HG02642 (cell line): ENCODE data around the gene BCKDK.
"Not testable (repeated sequence)": the region's sequence is repeated elsewhere in the genome, so short reads cannot be mapped to it uniquely, and the experiment has no call there.

Source experiments
- ATAC-seq: cut with Tn5 transposase; IDR thresholded peaks from one replicate; pipeline ENCODE4 v1.9.1; 2021; ENCODE audit warnings: mild to moderate bottlenecking; ENCODE audit not compliant: unreplicated experiment, poor library complexity

Gene BCKDK

GRCh38 chr16:31093132-31093703 is 15.0 kb upstream of the BCKDK start:
- ATAC-seq, result no peak

GRCh38 chr16:31094088-31094423 is 14.1 kb upstream of the BCKDK start:
- ATAC-seq, result peak; percentile 8

- peak; percentile 87 for ATAC-seq
Observed at GRCh38 chr16:31094424-31095120, 13.6 kb upstream of the BCKDK start, which contains the start of gene VKORC1. VKORC1 (minus strand) TSS chr16:31094797; CDS start chr16:31094729, 68 bp downstream.

DNA sequence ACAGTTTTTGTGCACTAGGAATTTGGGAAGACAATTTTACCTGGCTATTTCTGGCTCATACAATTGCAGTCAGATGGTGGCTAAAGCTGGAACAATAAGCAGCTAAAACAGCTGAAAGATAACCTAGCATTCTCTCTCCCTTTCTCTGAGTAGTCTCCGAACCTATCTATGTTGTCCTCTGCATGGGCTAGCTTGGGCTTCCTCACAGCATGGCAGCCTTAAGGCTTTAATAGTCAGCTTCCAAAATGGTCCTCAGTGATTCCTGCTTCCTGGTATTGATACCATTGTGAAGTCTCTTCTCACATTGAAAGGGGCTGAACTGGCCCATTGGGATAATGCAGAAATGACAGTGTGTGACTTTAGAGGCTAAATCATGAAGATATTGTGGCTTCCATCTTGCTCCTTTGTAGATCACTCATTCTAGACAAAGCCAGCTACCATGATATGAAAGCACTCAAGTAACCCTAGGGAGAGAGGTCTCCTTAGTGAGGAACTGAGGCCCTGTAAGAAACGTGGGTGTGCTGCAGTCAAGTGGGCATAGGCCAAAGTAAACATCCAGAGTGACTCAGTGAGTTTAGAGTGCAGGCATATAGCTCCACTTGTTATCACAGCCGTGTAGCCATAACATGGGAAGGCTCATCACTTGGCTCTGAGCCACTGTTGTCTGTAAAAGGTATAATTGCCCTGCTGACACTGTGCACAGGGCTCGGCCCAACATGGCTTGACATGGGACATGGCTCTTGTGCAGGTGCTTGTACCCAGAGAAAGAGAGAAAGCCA is 8.1 kb upstream of the BCKDK start:
- ATAC-seq, result no peak

GRCh38 chr16:31100876-31101641 is 7.1 kb upstream of the BCKDK start:
- not testable (repeated sequence) for ATAC-seq

- peak; percentile 41 for ATAC-seq
Observed at GRCh38 chr16:31105677-31106213, 2.4 kb upstream of the BCKDK start.

DNA sequence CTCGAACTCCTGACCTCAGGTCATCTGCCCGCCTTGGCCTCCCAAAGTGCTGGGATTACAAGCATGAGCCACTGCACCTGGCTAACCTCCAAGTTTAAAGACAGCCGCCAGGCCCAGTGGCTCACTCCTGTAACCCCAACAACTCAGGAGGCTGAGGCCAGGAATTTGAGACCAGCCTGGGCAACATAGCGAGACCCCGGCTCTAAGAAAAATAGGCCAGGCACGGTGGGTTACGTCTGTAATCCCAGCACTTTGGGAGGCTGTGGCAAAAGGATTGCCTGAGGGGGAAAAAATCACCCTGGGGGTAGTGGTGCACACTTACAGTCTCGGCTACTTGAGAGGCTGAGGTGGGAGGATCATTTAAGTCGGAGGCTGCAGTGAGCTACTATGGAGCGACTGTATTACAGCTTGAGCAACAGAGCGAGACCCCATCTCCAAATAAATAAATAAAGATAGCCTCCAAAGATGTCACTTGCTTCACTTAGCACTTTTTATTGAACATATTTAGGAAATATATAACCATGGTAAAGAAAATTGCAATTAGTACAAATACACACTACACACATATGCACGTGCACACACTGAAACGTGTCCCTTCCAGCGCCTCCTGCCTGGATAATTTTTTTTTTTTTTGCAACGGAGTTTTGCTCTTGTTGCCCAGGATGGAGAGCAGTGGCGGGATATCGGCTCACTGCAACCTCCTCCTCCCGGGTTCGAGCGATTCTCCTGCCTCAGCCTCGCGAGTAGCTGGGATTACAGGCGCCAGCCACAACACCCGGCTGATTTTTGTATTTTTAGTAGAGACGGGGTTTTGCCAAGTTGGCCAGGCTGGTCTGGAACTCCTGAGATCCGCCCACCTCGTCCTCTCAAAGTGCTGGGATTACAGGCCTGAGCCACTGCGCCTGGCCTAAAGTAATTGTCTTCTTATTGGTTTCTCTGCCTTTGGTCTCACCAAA is 1.4 kb upstream of the BCKDK start:
- ATAC-seq, result no peak

DNA sequence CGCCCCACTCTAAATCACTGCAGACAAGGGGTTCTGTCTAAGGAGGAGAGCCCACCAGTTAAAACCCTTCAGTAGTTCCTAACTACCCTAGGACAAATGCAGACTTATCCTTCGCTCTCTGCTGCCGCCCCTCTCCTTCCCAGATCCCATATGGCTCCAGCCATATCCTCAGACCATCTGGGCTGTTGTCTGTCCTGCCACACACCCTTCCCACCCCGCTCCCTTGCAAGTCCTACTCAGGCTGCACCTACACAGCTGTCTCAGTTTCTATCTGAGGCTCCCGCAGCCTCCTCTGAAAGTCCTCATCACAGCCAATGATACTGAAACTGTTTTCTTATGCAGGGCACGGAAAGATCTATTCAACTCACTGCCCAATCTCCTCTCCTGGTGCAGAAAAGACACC is 720 bp upstream of the BCKDK start:
- peak; percentile 46 for ATAC-seq

- no peak for ATAC-seq
Observed at GRCh38 chr16:31108794-31109558, 790 bp downstream of the BCKDK start.

GRCh38 chr16:31109622-31110021 is 1.4 kb downstream of the BCKDK start:
- no peak for ATAC-seq

DNA sequence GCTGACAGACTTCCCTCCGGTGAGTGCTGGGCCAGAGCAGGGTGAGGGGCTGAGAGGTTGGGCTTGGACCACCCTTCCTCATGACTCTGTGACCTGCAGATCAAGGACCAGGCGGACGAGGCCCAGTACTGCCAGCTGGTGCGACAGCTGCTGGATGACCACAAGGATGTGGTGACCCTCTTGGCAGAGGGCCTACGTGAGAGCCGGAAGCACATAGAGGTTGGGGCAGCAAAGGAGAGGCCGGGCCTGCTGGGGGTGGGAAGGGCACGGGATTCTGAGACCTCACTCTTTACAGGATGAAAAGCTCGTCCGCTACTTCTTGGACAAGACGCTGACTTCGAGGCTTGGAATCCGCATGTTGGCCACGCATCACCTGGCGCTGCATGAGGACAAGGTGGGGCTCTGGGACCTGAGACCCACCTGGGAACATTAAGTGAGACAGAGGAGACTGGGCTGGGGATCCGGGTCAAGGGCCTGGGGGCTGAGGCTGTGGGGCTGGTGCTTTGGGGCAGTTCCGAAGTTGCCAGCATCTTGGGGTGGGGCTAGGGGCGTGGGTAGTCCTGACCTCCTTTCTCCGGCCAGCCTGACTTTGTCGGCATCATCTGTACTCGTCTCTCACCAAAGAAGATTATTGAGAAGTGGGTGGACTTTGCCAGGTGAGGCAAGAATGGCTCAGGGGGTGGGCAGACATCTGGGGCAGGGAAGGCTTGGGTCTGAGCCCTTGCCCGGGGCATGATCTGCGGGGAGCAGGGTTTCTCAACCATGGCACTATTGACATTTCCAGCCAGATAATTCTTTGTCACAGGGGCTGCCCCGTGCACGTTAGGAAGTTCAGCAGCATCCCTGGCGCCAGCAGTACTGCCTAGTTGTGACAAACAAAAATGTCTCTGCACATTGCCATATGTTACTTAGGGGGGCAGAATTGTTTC is 2.2 kb downstream of the BCKDK start:
- no peak for ATAC-seq

DNA sequence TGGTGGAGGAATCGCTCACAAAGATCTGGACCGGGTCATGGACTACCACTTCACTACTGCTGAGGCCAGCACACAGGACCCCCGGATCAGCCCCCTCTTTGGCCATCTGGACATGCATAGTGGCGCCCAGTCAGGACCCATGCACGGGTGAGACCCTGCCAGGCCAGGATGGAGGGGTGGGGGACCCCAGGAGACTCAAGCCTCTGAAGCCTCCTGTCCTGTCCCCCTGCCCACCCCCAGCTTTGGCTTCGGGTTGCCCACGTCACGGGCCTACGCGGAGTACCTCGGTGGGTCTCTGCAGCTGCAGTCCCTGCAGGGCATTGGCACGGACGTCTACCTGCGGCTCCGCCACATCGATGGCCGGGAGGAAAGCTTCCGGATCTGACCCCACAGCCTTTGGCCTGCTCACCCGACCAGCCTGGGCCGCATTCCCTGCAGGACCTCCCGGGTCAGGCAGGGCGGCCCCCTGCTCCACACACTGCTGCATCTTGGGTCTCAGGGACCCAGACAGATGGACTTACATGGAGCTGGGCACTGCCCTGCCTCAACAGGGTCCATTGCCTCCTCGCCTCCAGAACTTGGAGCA is 3.8 kb downstream of the BCKDK start:
- no peak for ATAC-seq

GRCh38 chr16:31112711-31113110 is 4.5 kb downstream of the BCKDK start:
- ATAC-seq, result no peak

DNA sequence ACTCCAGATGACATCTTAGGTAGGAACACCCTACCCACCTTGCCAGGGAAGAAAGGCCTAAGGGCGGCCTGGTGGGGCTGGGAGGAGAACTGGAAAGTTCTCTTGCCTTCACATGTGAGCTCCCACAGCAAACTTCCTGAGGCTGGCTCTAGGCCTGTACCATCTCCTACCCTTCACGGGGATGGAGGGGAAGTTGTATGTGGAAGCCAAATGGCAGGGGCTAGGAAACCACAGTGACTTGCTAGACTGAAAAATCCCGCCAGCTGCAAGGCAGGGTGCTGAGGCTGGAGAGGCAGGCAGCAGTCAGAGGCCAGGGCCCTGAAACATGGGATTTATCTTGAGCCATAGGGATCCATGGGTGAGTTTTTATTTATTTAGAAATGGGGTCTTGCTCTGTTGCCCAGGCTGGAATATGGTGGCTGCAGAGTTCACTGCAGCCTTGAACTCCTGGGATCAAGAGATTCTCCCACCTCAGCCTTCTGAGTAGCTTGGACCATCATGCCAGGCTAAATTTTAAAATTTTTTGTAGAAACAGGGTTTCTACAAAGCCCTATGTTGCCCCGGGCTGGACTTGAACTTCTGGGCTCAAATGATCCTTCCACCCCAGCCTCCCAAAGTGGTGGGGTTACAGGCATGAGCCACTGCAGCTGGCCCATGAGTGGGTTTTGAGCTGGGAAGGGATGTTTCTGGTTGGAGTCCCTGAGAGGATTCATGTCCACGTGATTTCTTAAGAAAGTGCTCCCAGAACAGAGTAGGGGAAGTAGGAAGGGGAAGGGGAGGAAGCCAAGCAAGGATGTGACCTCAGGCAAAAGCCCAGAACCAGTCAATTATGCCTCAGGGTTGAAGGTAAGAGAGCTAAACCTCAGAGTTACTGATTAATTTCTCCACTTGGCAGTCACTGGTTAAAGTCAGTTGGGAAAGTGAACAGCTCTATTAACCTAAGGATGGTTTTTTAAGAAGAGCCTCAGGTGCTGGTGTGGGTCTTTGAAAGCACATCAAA is 5.2 kb downstream of the BCKDK start:
- no peak for ATAC-seq

- no peak for ATAC-seq
Observed at GRCh38 chr16:31114468-31114867, 6.3 kb downstream of the BCKDK start.
